Measurements from ENCODE around the gene MARVELD1. TPM values are rescaled to one million over a fixed set of nuclear protein-coding genes. Genes with fewer than 3 reads are reported as not detected.

MARVELD1 gene
- total RNA-seq, 1 experiment from 2014 or later, result 17.6 TPM

DNA sequence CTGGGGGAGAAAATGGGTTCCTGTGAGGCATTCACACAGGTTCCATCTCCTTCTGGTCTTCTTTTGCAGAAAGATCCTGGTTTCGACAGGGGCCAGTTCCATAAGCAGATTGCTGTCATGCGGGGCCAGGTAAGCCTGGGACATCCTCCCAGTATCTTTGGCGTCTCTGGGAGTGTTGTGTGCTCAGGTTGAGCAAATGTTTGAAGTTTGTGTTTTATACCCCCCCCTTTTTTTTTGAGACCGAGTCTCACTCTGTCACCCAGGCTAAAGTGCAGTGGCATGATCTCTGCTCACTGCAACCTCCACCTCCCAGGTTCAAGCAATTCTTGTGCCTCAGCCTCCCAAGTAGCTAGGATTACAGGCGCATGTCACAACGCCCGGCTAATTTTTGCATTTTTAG lies 46.5 kb upstream of the MARVELD1 start:
- ChIA-PET POLR2A (ENCODE audit: unreplicated experiment) (no interaction called here), CTCF (no interaction called here)
- H3K9ac ChIP-seq (ENCODE audit: low read length), result no peak overlapping the region
- DNase-seq (no peak), ATAC-seq (no peak)
- no peak overlapping the region for H2AFZ ChIP-seq (ENCODE audit: low read length)
- no peak overlapping the region for H3K4me3 ChIP-seq (ENCODE audit: low read length)
- H4K20me1 ChIP-seq (ENCODE audit: low read length), result no peaks in the 10 kb centered on the region
- no peaks in the 10 kb centered on the region for H3F3A ChIP-seq (ENCODE audit: low read length, unreplicated experiment)
- no peaks in the 10 kb centered on the region for H3K9me3 ChIP-seq (ENCODE audit: low read length)
- H3K4me2 ChIP-seq (ENCODE audit: low read length), result no peak overlapping the region
- intact Hi-C loops (cut with micrococcal nuclease), result no loop called here
- H3K4me1 ChIP-seq (ENCODE audit: insufficient read depth, low read length), result no peaks in the 10 kb centered on the region
- H3K36me3 ChIP-seq (ENCODE audit: low read depth, low read length), result peaks cover 9% of the 10 kb centered on the region; the same call in 1 of the 2 replicates
- H3K79me2 ChIP-seq (ENCODE audit: low read length), result no peaks in the 10 kb centered on the region
- no TSS peak for BruUV-seq (replicated peaks)
- no peaks in the 10 kb centered on the region for H3K9me2 ChIP-seq (replicated peaks; ENCODE audit: low read length)
- H3K27me3 ChIP-seq (ENCODE audit: low read length), result no peaks in the 10 kb centered on the region
- TF ChIP-seq, protein P1, sequence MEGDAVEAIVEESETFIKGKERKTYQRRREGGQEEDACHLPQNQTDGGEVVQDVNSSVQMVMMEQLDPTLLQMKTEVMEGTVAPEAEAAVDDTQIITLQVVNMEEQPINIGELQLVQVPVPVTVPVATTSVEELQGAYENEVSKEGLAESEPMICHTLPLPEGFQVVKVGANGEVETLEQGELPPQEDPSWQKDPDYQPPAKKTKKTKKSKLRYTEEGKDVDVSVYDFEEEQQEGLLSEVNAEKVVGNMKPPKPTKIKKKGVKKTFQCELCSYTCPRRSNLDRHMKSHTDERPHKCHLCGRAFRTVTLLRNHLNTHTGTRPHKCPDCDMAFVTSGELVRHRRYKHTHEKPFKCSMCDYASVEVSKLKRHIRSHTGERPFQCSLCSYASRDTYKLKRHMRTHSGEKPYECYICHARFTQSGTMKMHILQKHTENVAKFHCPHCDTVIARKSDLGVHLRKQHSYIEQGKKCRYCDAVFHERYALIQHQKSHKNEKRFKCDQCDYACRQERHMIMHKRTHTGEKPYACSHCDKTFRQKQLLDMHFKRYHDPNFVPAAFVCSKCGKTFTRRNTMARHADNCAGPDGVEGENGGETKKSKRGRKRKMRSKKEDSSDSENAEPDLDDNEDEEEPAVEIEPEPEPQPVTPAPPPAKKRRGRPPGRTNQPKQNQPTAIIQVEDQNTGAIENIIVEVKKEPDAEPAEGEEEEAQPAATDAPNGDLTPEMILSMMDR (conservative IDR thresholded peaks at IDR 0.05; ENCODE audit: low read depth, low read length), result no peak
- TF ChIP-seq EZH2phosphoT487 (IDR thresholded peaks at IDR 0.05; ENCODE audit: borderline replicate concordance, low read length) (no peak), EZH2 (IDR thresholded peaks at IDR 0.05; ENCODE audit: low read length, unreplicated experiment) (no peak)
- no peak overlapping the region for H3K27ac ChIP-seq (ENCODE audit: low read length)

DNA sequence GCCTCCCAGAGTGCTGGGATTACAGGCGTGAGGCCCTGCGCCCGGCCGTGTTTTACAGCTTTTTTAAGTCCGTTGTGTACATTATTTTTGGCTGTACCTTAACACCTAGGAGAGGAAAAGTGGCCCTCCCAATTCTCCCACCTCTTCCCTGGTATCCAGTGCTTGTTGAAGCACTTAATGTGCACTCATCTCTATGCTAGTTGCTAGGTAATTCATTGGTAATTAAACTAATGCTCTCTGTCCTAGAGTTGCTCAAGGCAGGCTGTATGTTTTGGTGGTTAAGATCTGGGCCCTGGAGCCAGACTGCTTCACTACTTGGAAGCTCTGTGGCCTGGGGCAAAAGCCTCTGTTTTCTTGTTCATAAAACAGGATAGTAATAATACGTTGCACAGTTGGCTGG lies 46.1 kb upstream of the MARVELD1 start:
- ChIA-PET CTCF (no interaction called here), POLR2A (ENCODE audit: unreplicated experiment) (no interaction called here)
- Histone ChIP-seq H3K4me2 (ENCODE audit: low read length) (no peak overlapping the region), H3K9ac (ENCODE audit: low read length) (no peak overlapping the region), H3K4me1 (ENCODE audit: insufficient read depth, low read length) (no peaks in the 10 kb centered on the region), H3K9me3 (ENCODE audit: low read length) (no peaks in the 10 kb centered on the region), H3K27me3 (ENCODE audit: low read length) (no peaks in the 10 kb centered on the region), H3K9me2 (replicated peaks; ENCODE audit: low read length) (no peaks in the 10 kb centered on the region), H2AFZ (ENCODE audit: low read length) (no peak overlapping the region), H3F3A (ENCODE audit: low read length, unreplicated experiment) (no peaks in the 10 kb centered on the region), H3K36me3 (ENCODE audit: low read depth, low read length) (peaks cover 9% of the 10 kb centered on the region; the same call in 1 of the 2 replicates), H4K20me1 (ENCODE audit: low read length) (no peaks in the 10 kb centered on the region), H3K79me2 (ENCODE audit: low read length) (no peaks in the 10 kb centered on the region), H3K27ac (ENCODE audit: low read length) (no peak overlapping the region), H3K4me3 (ENCODE audit: low read length) (no peak overlapping the region)
- TF ChIP-seq EZH2 (IDR thresholded peaks at IDR 0.05; ENCODE audit: low read length, unreplicated experiment), result no peak
- TF ChIP-seq, protein P1 (conservative IDR thresholded peaks at IDR 0.05; ENCODE audit: low read depth, low read length), result no peak
- TF ChIP-seq EZH2phosphoT487 (IDR thresholded peaks at IDR 0.05; ENCODE audit: borderline replicate concordance, low read length), result no peak
- intact Hi-C loops (cut with micrococcal nuclease), result no loop called here
- BruUV-seq (replicated peaks), result no TSS peak
- DNase-seq (no peak), ATAC-seq (no peak)

- CTCF ChIA-PET, result no interaction called here
- no peaks in the 10 kb centered on the region for H3K27me3 ChIP-seq (ENCODE audit: low read length)
Observed at GRCh38 chr10:97669571-97669970, 44.0 kb upstream of the MARVELD1 start.

More at GRCh38 chr10:97669571-97669970, 44.0 kb upstream of the MARVELD1 start:
- Histone ChIP-seq H3K4me2 (ENCODE audit: low read length) (no peak overlapping the region), H3K9me3 (ENCODE audit: low read length) (no peaks in the 10 kb centered on the region), H3K79me2 (ENCODE audit: low read length) (no peaks in the 10 kb centered on the region), H3K9ac (ENCODE audit: low read length) (no peak overlapping the region), H3F3A (ENCODE audit: low read length, unreplicated experiment) (no peaks in the 10 kb centered on the region), H4K20me1 (ENCODE audit: low read length) (no peaks in the 10 kb centered on the region), H3K4me1 (ENCODE audit: insufficient read depth, low read length) (peaks cover 6% of the 10 kb centered on the region; the same call in 1 of the 2 replicates), H3K9me2 (replicated peaks; ENCODE audit: low read length) (no peaks in the 10 kb centered on the region), H2AFZ (ENCODE audit: low read length) (no peak overlapping the region), H3K36me3 (ENCODE audit: low read depth, low read length) (peaks cover 7% of the 10 kb centered on the region; the same call in 1 of the 2 replicates), H3K4me3 (ENCODE audit: low read length) (no peak overlapping the region), H3K27ac (ENCODE audit: low read length) (no peak overlapping the region)
- no TSS peak for BruUV-seq (replicated peaks)
- TF ChIP-seq EZH2 (IDR thresholded peaks at IDR 0.05; ENCODE audit: low read length, unreplicated experiment) (no peak), EZH2phosphoT487 (IDR thresholded peaks at IDR 0.05; ENCODE audit: borderline replicate concordance, low read length) (no peak)
- TF ChIP-seq, protein P1 (conservative IDR thresholded peaks at IDR 0.05; ENCODE audit: low read depth, low read length), result no peak
- ATAC-seq (no peak), DNase-seq (no peak)
- intact Hi-C loops (cut with micrococcal nuclease), result no loop called here
- POLR2A ChIA-PET (ENCODE audit: unreplicated experiment), result no interaction called here

All from PC-3 (cell line).